Thyroid gland (tissue), 4 donors: Measurements from ENCODE around the gene CDV3.

ENCODE experiments used
- POLR2A ChIP-seq, 2 donors: fragments of 450-650 bp; IDR thresholded peaks; one replicate each; pipeline ENCODE4 v1.6.1; 2017; ENCODE audit warnings: antibody characterized with exemption in 2 of 2, mild to moderate bottlenecking in 2 of 2, moderate library complexity in 1 of 2
- TF ChIP-seq, protein P1 (sequence below), 6 experiments: fragments of 200-600 bp in 3 of 6; fragments of 450-650 bp in 3 of 6; sonication (generic) in 3 of 6; IDR thresholded peaks; one replicate each; pipeline ENCODE4 v1.5.1; 2016 to 2019; ENCODE audit warnings: antibody characterized with exemption in 6 of 6, mild to moderate bottlenecking in 2 of 6, inconsistent platforms in 1 of 6, moderate library complexity in 1 of 6

DNA sequence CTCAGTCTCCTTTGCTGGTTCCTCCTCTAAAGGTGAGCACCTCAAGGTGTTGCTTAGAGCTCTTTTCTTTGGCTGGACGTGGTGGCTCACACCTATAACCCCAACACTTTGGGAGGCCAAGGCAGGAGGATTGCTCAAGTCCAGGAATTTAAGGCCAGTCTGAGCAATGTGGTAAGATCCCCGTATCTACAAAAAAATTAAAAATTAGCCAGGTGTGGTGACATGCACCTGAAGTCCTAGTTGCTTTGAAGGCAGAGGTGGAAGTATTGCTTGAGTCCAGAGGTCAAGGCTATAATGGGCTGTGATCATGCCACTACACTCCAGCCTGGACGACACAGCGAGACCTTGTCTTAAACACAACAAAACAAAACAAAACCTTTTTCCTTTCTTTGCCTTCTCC is 60.0 kb downstream of the CDV3 start:
- TF ChIP-seq, protein P1, sequence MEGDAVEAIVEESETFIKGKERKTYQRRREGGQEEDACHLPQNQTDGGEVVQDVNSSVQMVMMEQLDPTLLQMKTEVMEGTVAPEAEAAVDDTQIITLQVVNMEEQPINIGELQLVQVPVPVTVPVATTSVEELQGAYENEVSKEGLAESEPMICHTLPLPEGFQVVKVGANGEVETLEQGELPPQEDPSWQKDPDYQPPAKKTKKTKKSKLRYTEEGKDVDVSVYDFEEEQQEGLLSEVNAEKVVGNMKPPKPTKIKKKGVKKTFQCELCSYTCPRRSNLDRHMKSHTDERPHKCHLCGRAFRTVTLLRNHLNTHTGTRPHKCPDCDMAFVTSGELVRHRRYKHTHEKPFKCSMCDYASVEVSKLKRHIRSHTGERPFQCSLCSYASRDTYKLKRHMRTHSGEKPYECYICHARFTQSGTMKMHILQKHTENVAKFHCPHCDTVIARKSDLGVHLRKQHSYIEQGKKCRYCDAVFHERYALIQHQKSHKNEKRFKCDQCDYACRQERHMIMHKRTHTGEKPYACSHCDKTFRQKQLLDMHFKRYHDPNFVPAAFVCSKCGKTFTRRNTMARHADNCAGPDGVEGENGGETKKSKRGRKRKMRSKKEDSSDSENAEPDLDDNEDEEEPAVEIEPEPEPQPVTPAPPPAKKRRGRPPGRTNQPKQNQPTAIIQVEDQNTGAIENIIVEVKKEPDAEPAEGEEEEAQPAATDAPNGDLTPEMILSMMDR (IDR thresholded peaks at IDR 0.05) = no peak
- TF ChIP-seq POLR2A (IDR thresholded peaks at IDR 0.05) = no peak
